ENCODE measurements around the gene UBE4B. TPM values are rescaled to one million over a fixed set of nuclear protein-coding genes. Genes with fewer than 3 reads are reported as not detected.

The UBE4B gene
- total and polyA plus RNA-seq, 4 donors, result 7.5 to 25.5 (median 16.6) TPM

- 76% methylated on average over 3 of the region's 3 CpGs for WGBS
- Histone ChIP-seq H3K27ac (ENCODE audit: low read depth in 1 of 2, low read length in 2 of 2) (no peak overlapping the region), H3K9me3 (ENCODE audit: control insufficient read depth in 4 of 4, low read length in 3 of 4) (no peaks in the 10 kb centered on the region), H3K4me1 (ENCODE audit: control insufficient read depth in 4 of 4, insufficient read depth in 4 of 4, low read length in 3 of 4) (peaks cover 0 to 18% (median 12%) of the 10 kb centered on the region in 4 donors), H3K4me3 (ENCODE audit: low read depth in 1 of 3, low read length in 3 of 3) (no peak overlapping the region), H3K27me3 (ENCODE audit: control insufficient read depth in 4 of 4, insufficient read depth in 4 of 4, low read length in 3 of 4) (no peaks in the 10 kb centered on the region), H3K36me3 (ENCODE audit: control insufficient read depth in 4 of 4, insufficient read depth in 3 of 4, low read depth in 1 of 4, low read length in 3 of 4) (peaks cover 0 to 6% (median 2%) of the 10 kb centered on the region in 4 donors), H3K9ac (ENCODE audit: low read depth in 1 of 2, low read length in 2 of 2) (no peak overlapping the region)
- no peak for DNase-seq (ENCODE audit: low spot score)
- TF ChIP-seq, protein P1, sequence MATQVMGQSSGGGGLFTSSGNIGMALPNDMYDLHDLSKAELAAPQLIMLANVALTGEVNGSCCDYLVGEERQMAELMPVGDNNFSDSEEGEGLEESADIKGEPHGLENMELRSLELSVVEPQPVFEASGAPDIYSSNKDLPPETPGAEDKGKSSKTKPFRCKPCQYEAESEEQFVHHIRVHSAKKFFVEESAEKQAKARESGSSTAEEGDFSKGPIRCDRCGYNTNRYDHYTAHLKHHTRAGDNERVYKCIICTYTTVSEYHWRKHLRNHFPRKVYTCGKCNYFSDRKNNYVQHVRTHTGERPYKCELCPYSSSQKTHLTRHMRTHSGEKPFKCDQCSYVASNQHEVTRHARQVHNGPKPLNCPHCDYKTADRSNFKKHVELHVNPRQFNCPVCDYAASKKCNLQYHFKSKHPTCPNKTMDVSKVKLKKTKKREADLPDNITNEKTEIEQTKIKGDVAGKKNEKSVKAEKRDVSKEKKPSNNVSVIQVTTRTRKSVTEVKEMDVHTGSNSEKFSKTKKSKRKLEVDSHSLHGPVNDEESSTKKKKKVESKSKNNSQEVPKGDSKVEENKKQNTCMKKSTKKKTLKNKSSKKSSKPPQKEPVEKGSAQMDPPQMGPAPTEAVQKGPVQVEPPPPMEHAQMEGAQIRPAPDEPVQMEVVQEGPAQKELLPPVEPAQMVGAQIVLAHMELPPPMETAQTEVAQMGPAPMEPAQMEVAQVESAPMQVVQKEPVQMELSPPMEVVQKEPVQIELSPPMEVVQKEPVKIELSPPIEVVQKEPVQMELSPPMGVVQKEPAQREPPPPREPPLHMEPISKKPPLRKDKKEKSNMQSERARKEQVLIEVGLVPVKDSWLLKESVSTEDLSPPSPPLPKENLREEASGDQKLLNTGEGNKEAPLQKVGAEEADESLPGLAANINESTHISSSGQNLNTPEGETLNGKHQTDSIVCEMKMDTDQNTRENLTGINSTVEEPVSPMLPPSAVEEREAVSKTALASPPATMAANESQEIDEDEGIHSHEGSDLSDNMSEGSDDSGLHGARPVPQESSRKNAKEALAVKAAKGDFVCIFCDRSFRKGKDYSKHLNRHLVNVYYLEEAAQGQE (IDR thresholded peaks at IDR 0.05), result no peak
- TF ChIP-seq TAF1 (conservative IDR thresholded peaks at IDR 0.05) (no peak), FOXA2 (IDR thresholded peaks at IDR 0.05) (no peak), EGR1 (IDR thresholded peaks at IDR 0.05; ENCODE audit: low read depth in 2 of 2) (no peak), SP1 (IDR thresholded peaks at IDR 0.05) (no peak), JUND (IDR thresholded peaks at IDR 0.05) (no peak), HNF4G (IDR thresholded peaks at IDR 0.05) (no peak), HNF4A (conservative IDR thresholded peaks at IDR 0.05) (no peak)
- TF ChIP-seq, protein P2, sequence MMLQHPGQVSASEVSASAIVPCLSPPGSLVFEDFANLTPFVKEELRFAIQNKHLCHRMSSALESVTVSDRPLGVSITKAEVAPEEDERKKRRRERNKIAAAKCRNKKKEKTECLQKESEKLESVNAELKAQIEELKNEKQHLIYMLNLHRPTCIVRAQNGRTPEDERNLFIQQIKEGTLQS (IDR thresholded peaks at IDR 0.05), result no peak
Measured at GRCh38 chr1:10050611-10051010, 17.9 kb downstream of the UBE4B start.

DNA sequence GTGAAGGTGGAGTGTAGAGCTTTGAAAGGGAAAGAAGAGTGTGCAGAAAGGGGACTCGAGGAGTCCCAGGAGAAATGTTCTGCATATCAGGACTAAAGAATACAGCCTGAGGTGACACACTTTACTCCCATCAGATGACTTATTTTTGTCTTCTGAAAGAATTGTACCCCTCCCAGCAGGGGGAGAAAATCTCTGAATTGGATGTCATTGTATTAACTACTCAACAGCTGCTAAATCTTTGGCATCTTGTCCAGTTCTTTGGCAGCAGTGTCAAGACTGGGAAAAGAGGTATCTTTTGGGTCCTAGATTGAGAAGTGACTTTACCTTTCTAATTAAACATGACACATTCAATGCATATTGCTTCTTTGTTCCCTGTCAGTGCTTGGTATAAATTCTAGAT is 18.9 kb downstream of the UBE4B start:
- Histone ChIP-seq H3K36me3 (ENCODE audit: control insufficient read depth in 4 of 4, insufficient read depth in 3 of 4, low read depth in 1 of 4, low read length in 3 of 4) (peaks cover 0 to 6% (median 2%) of the 10 kb centered on the region in 4 donors), H3K9me3 (ENCODE audit: control insufficient read depth in 4 of 4, low read length in 3 of 4) (no peaks in the 10 kb centered on the region), H3K27me3 (ENCODE audit: control insufficient read depth in 4 of 4, insufficient read depth in 4 of 4, low read length in 3 of 4) (no peaks in the 10 kb centered on the region), H3K27ac (ENCODE audit: low read depth in 1 of 2, low read length in 2 of 2) (no peak overlapping the region), H3K9ac (ENCODE audit: low read depth in 1 of 2, low read length in 2 of 2) (no peak overlapping the region), H3K4me1 (ENCODE audit: control insufficient read depth in 4 of 4, insufficient read depth in 4 of 4, low read length in 3 of 4) (peaks cover 2 to 20% (median 15%) of the 10 kb centered on the region in 4 donors), H3K4me3 (ENCODE audit: low read depth in 1 of 3, low read length in 3 of 3) (no peak overlapping the region)
- 96% methylated on average over 1 of the region's 1 CpG for WGBS
- TF ChIP-seq, protein P2 (IDR thresholded peaks at IDR 0.05), result no peak
- TF ChIP-seq RAD21 (IDR thresholded peaks at IDR 0.05), result no peak
- no peak for DNase-seq (ENCODE audit: low spot score)

- no peak overlapping the region for H3K27ac ChIP-seq (ENCODE audit: low read depth in 1 of 2, low read length in 2 of 2)
- H3K4me3 ChIP-seq (ENCODE audit: low read depth in 1 of 3, low read length in 3 of 3), result no peak overlapping the region
Measured at GRCh38 chr1:10052347-10052746, 19.6 kb downstream of the UBE4B start.

More at GRCh38 chr1:10052347-10052746, 19.6 kb downstream of the UBE4B start:
- TF ChIP-seq HNF4A (conservative IDR thresholded peaks at IDR 0.05), result no peak
- no peak for TF ChIP-seq FOXA1 (IDR thresholded peaks at IDR 0.05)
- TF ChIP-seq FOXA2 (IDR thresholded peaks at IDR 0.05), result no peak
- no peaks in the 10 kb centered on the region for H3K9me3 ChIP-seq (ENCODE audit: control insufficient read depth in 4 of 4, low read length in 3 of 4)
- H3K27me3 ChIP-seq (ENCODE audit: control insufficient read depth in 4 of 4, insufficient read depth in 4 of 4, low read length in 3 of 4), result no peaks in the 10 kb centered on the region
- H3K36me3 ChIP-seq (ENCODE audit: control insufficient read depth in 4 of 4, insufficient read depth in 3 of 4, low read depth in 1 of 4, low read length in 3 of 4), result peaks cover 0 to 6% (median 2%) of the 10 kb centered on the region in 4 donors
- DNase-seq (ENCODE audit: low spot score), result no peak
- no peak overlapping the region for H3K9ac ChIP-seq (ENCODE audit: low read depth in 1 of 2, low read length in 2 of 2)
- peaks cover 2 to 20% (median 18%) of the 10 kb centered on the region in 4 donors for H3K4me1 ChIP-seq (ENCODE audit: control insufficient read depth in 4 of 4, insufficient read depth in 4 of 4, low read length in 3 of 4)
- 95% methylated on average over 4 of the region's 4 CpGs for WGBS
